ENCODE results near the gene CBFA2T2. TPM values are rescaled to one million over a fixed set of nuclear protein-coding genes. Genes with fewer than 3 reads are reported as not detected.
"Not testable (repeated sequence)": the region's sequence is repeated elsewhere in the genome, so short reads cannot be mapped to it uniquely, and the experiment has no call there.

Gene CBFA2T2
- total RNA-seq, 1 donor from 2014 or later: 15.7 TPM

- no peak overlapping the region for H3K27ac ChIP-seq
- ATAC-seq: no peak
- no peaks in the 10 kb centered on the region for H3K36me3 ChIP-seq
- H3K27me3 ChIP-seq: no peaks in the 10 kb centered on the region
- intact Hi-C loops (cut with DNase I): no loop called here
- H3K9me3 ChIP-seq: no peaks in the 10 kb centered on the region
- H3K4me1 ChIP-seq: peaks cover 10% of the 10 kb centered on the region
- H3K4me3 ChIP-seq: no peak overlapping the region
- no peak for DNase-seq
- TF ChIP-seq CTCF (IDR thresholded peaks at IDR 0.05): no peak
Observed at GRCh38 chr20:33697129-33697528, 207.2 kb downstream of the CBFA2T2 start.

- H3K4me1 ChIP-seq; H3K27ac ChIP-seq; DNase-seq; intact Hi-C loops (cut with DNase I); H3K9me3 ChIP-seq; ATAC-seq; H3K4me3 ChIP-seq; H3K36me3 ChIP-seq; H3K27me3 ChIP-seq: not testable (repeated sequence)
Observed at GRCh38 chr20:33698966-33699365, 209.1 kb downstream of the CBFA2T2 start.

Other genes starting within 250 kb of the CBFA2T2 start
- 0.67 TPM for gene BPIFB1, start 206.9 kb upstream of the CBFA2T2 start, total RNA-seq
- 26.6 TPM for gene CDK5RAP1, start 88.6 kb upstream of the CBFA2T2 start, total RNA-seq
- 8.6 TPM for gene SNTA1, start 46.3 kb upstream of the CBFA2T2 start, total RNA-seq
- gene C20orf144, start 172.2 kb downstream of the CBFA2T2 start, total RNA-seq: 0.23 TPM
- 1.3 TPM for gene ACTL10, start 176.8 kb downstream of the CBFA2T2 start, total RNA-seq
- gene NECAB3, start 184.3 kb downstream of the CBFA2T2 start, total RNA-seq: 56.2 TPM
- 2.4 TPM for gene E2F1, start 196.3 kb downstream of the CBFA2T2 start, total RNA-seq
- gene PXMP4, start 230.2 kb downstream of the CBFA2T2 start, total RNA-seq: 35.6 TPM
- 4.8 TPM for gene ZNF341, start 241.9 kb downstream of the CBFA2T2 start, total RNA-seq

Measured in upper lobe of right lung (tissue), 1 donor.